Epithelial cell of proximal tubule (primary cell): ENCODE measurements around the gene MACROH2A2. TPM values are rescaled to one million over a fixed set of nuclear protein-coding genes. Genes with fewer than 3 reads are reported as not detected.

ENCODE experiments used
- DNase-seq: peaks from one replicate; pipeline ENCODE4 v3.0.0-alpha.2; 2011; ENCODE audit warnings: low read depth
- H3K4me3 ChIP-seq: 2 replicates; pipeline ENCODE4 v1.5.1; 2011; ENCODE audit warnings: low read depth, mild to moderate bottlenecking, low read length
- total RNA-seq: library from RNA; depleted of rRNA; stranded (reverse); fragments of >200 nt; gene quantifications from 2 replicates; pipeline ENCODE4 v1.2.3, GENCODE V29; 2015
- TF ChIP-seq, protein P1 (sequence below): conservative IDR thresholded peaks from 2 replicates; pipeline ENCODE4 v1.5.1; 2012; ENCODE audit warnings: low read depth, mild to moderate bottlenecking, low read length

Gene MACROH2A2
- total RNA-seq, 1 donor from 2014 or later = 62.8 TPM

DNA sequence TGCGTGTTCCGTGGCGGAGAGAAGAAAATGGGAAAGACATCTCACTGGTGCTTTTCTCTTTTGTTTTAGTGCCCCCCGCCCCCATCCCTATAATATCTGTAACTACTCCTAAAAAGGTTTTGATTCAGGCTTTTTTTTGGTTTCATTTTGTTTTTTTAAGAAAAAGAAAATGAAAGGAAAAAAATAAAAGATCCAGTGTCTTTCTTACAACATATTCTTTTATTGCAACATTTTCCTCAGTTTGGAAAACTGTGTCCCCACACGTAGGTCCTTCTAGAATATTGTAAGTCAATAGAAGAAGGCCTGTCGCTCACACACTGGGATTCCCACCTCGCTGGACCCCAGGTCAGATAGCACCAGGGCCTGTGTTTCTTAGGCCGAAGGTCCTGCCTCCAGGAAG, 59.4 kb downstream of the MACROH2A2 start:
- TF ChIP-seq, protein P1, sequence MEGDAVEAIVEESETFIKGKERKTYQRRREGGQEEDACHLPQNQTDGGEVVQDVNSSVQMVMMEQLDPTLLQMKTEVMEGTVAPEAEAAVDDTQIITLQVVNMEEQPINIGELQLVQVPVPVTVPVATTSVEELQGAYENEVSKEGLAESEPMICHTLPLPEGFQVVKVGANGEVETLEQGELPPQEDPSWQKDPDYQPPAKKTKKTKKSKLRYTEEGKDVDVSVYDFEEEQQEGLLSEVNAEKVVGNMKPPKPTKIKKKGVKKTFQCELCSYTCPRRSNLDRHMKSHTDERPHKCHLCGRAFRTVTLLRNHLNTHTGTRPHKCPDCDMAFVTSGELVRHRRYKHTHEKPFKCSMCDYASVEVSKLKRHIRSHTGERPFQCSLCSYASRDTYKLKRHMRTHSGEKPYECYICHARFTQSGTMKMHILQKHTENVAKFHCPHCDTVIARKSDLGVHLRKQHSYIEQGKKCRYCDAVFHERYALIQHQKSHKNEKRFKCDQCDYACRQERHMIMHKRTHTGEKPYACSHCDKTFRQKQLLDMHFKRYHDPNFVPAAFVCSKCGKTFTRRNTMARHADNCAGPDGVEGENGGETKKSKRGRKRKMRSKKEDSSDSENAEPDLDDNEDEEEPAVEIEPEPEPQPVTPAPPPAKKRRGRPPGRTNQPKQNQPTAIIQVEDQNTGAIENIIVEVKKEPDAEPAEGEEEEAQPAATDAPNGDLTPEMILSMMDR = no peak
- no peak overlapping the region for H3K4me3 ChIP-seq
- no peak for DNase-seq

DNA sequence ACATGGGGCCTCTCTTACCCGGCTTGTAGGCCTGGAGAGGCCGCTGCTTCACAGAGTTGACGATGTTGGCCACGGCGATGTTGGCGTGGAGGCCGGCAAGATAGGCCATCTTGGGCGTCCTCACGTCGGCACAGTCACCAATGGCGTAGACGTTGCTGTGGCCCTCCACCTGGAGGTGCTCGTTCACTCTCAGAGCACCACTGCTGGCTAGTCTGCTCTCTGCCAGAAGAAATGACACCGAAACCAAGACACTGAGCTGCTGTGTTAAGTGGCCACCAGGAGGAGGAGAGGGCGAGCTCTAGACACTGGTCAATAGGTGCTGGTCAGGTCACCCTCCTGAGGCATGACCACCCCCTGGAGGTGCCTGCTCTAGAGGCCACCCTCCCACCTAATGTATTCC, 62.3 kb downstream of the MACROH2A2 start:
- no peak overlapping the region for H3K4me3 ChIP-seq
- DNase-seq = no peak
- TF ChIP-seq, protein P1 = peak; percentile 21

DNA sequence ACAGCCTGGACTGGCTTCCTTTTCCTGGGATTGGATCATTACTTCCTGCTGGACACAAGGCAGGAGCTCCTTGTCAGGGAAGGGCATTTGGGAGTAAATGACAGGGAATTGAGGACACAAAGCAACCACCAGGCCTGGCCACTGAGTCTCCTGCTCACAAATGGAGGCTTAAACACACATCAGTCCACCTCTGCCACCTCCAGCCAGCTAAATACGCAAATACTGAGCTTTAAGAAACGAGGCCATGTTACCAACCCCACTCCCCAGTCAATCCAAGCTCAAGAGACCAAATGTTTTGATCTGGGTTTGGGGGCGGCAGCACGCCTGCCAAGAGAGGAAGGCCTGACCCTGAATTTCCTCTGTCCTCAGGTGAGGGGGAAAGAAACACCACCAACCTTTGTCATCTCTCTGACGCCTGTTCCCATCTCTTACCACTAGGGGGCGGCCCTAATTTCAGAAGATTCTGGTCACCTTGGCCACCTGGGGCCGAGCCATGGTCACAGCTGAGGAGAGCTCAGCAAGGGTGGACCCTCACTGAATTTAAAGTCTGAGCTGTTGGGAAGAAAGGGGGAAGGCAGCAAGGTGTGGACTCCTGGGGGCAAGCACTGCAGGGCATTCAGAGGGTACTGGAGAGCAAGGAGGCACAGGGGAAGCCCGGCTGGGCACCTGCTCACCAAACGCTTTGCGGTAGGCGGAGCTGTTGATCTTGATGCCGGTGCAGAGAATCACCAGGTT, 63.5 kb downstream of the MACROH2A2 start:
- no peak for DNase-seq
- TF ChIP-seq, protein P1 = peak; percentile 88
- H3K4me3 ChIP-seq = no peak overlapping the region

DNA sequence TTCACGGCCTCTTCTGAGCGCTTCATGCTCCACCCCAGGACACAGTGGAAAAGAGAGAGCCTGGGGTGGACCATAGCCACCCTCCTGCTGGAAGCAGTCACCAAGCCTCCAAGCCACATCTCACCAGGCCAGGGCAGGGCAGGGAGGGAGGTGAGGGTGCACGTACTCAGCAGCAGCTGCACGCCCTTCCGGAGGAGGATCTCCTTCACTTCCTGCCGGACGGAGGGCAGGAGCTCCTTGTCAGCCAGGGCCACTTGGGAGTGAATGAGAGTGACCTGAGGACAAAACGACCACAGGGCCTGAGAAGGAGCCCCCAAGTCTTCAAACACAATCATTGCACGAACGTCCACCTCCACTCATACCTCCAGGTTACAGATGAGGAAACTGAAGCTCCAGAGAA, 65.0 kb downstream of the MACROH2A2 start:
- H3K4me3 ChIP-seq = no peak overlapping the region
- TF ChIP-seq, protein P1 = no peak
- no peak for DNase-seq

DNA sequence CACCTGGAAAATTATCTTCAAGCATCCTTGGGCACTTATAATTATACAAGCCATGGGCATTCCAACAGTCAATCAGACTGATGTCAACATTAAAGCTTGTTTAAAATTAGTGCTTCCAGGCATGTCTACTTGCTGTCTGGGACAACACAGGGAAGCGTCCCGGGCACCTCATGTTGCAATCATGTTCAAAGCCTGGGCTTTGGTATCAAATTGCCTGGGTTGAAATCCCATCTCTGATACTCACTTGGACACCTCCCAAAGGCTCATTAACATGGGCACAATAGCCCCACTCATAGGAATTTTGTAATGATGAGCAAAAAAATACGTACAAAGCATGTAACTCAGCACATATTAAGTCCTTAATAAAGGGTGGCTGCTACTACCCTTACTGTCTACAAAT, 65.5 kb downstream of the MACROH2A2 start:
- no peak overlapping the region for H3K4me3 ChIP-seq
- DNase-seq = no peak
- TF ChIP-seq, protein P1 = no peak

DNA sequence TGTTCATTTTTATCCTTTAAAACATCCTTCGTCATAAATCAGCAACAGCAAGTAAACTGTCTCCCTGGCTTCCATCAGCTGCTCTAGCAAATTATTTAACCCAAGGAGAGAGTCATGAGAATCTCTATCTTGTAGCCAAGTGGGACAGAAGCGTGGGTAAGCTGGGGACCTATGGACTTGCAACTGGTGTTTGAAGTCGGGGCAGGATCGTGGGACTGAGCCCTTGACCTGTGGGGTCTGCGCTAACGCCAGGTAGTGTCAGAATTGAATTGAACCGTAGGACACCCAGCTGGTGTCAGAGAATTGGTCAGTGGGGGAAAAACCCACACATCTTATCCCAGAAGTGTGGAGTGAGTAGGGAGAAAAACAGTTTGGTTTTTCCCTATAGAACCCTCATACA, 66.6 kb downstream of the MACROH2A2 start:
- TF ChIP-seq, protein P1 = no peak
- DNase-seq = no peak
- no peak overlapping the region for H3K4me3 ChIP-seq

DNA sequence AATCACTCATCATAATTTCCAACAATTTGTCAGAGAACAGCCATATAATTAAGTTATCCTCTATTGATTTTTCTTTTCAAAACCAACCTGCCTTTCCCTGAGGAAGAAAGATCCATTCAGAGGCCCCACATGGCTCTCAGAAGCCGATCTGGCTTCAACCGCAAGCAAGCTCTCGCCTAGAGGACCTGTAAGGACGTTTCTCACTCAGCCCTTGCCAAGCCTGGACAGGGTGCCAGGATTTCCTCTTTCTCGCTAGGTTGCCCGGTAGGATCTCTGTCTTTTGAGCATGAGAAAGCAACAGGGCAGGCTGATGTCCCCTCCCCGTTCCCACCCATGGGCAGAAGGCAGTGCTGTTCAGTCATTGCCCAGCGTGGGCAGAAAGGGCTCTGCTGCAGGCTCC, 67.0 kb downstream of the MACROH2A2 start:
- TF ChIP-seq, protein P1 = no peak
- DNase-seq = no peak
- H3K4me3 ChIP-seq = no peak overlapping the region
